ENCODE data around the gene PFDN4.

PFDN4 gene, protein sequence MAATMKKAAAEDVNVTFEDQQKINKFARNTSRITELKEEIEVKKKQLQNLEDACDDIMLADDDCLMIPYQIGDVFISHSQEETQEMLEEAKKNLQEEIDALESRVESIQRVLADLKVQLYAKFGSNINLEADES

DNA sequence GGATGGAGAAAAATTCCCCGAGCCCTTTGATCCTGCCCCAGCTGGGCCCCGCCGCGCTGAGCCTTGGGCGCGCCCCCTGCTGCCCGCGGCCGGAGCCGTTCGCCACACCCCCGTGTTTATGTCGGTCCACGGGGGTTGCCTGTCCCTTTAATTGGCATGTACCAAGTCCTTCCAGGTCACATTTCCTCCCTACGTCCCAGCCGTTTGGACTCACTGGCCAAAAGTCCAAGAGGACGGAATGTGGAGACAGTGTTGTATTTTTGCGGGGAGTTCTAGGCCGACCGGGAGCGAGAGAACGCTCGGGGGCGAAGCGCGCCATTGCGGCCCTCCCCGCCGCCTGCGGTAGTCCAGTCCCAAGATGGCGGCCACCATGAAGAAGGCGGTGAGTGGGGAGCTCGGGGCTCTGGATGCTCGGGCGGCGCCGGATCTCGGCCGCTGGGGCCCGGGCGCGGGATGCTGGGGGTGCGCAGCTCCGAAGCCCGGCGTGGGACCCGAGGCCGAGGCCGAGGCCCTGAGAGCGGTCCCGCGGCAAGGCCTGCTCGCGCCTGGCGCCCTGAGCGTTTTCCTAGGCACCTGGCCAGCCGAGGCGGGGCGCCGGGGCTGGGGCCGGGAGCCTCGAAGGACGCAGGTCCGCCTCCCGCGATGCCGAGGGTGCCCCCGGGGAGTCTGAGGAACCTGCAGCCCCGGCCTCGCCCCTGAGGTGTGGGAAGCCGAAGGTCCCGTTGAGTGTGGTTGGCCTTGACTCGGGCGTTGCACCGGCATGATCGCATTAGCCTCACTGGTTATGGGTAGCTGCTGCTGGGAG, at the start of gene PFDN4:
TSS of gene PFDN4 (plus strand) at position 345 of the 805 bp plus-strand sequence. CDS start at position 359, 14 bp downstream.
- peak; percentile 76 for DNase-seq

DNA sequence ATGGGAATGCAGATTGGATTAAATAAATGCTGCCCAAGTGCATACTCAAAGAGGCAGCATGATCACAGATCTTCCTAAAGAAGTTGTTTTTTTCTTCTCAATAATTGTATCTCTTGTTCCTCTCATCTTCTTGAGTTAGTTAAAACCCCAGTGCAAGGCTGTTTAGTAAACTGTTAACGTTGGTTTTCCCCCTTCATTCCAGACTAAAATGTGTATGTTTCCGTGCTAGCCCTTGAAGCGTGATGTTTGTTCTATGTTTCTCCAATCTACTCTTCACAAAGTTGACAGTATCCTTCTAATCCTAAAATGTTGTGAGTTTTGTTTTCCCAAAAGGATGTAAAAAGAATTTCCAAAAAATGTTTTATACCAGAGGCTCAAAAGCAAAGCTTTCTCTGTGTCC, 49.7 kb upstream of the PFDN4 start:
- no peak for DNase-seq

DNA sequence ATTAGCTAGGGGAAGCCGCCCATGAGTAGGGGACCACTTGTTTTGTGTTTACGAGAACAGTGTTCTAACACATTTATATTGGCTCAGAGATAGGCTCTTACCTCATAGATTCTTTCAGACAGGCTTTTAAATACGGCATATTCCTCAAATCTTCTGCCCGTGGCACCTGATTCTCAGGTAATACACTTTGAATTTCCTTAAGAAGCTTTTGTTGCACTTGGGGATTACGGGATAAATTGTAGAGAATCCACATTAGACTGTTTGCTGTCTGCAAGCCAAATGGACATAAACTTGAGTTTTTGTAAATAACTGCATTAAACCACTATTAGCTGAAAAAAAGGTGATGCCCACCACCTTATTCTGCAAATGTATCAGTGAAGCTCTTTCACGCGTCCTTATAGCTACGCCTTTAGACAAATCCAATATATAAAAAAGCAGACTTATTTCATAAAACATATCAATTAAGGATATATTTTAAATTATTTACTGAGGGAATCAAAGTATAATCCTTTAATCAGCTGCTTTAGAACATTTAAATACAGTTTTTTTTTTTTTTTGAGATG, 49.0 kb upstream of the PFDN4 start:
- DNase-seq, result no peak

DNA sequence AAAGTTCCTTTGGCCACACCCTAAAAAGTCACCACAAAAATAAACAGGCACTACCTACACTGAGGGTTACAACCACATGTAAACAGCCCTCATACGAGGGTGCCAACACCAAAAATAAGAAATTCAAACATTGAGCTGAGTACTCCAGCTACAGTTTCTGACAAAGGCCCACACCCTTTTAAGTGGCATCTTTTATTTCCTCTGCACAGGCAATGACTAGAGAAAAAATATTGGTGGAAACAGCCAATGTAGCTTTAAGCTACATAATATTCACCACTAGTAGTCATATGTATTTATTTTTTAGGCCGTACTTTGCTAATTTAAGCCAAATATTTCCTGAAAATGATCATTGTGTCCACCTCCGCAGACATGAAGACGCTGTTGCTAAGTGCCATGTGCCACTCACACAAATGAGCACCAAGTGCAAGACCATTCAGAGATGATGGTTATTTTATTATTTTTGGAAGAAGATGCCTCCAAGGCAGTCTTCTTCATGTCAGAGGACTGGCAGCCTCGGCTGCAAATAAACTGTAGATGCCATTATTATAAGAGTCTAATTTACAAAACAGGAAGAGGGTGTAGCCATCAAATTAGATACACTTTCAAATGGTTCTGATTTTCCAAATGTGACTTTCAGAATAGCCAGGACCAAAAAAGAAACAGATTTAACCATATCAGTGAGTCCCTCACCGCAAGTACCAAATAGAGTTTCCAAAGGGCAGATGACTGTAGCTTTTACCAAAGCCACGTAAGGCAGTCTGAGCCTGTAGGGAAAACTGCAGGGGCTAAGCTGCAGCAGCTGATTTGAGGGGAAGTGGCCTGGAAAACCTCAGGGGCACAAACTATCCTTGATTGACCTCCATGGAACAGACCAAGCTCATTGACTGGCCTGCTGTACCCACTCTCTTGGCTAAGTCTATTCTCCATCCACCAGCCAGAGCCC, 47.6 kb upstream of the PFDN4 start:
- DNase-seq, result no peak

DNA sequence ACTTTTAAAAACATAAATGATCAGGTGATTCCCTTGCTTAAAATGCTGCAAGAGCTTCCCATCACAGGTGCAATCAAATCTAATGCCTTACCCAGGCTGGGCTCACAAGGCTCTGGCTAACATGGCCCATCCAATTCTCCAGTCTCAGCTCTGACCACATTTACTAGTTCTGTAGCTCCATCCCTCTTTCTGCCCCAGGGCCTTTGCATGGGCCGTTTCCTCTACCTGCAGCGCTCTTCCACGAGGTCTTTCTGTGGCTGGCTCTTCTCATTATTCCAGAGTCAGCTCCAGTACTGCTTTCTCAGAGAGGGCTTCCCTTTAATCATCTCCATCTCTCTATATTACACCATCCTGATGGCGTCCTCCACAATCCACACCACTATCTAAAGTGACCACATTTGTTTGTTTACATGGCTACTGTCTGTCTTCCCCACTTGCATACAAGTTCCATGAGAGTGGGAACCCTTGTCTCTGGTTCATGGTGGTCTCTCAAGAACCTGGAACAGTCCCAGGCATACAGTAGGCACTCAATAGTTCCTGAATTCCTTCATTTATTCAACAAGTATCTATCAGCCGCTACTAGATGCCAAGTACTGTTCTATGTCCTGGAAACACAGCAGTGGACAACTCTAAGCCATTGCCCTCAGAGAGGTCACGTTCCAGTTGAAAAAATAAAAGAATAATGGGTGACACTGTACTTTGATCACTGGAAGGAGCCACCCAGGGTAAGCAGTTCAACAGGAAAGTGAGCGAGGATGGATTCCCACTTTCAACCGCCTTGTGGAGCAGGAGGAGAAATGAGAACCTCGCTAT, 46.7 kb upstream of the PFDN4 start:
- no peak for DNase-seq

DNA sequence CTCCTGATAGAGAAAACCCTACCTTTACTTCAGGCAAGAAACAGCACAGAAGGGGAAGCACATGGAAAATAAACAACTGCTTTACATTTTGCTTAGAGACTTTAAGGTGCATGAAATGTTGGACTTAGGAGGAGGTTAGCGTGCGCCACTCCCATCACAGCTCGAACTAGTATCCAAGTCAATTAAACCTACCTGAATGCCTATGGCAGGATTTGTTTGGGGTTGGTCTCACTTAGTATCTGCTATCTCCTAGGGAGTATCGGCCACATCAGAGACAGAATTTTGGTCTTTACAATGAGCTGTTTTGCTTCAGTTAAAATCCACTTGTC, 46.1 kb upstream of the PFDN4 start:
- DNase-seq, result no peak

DNA sequence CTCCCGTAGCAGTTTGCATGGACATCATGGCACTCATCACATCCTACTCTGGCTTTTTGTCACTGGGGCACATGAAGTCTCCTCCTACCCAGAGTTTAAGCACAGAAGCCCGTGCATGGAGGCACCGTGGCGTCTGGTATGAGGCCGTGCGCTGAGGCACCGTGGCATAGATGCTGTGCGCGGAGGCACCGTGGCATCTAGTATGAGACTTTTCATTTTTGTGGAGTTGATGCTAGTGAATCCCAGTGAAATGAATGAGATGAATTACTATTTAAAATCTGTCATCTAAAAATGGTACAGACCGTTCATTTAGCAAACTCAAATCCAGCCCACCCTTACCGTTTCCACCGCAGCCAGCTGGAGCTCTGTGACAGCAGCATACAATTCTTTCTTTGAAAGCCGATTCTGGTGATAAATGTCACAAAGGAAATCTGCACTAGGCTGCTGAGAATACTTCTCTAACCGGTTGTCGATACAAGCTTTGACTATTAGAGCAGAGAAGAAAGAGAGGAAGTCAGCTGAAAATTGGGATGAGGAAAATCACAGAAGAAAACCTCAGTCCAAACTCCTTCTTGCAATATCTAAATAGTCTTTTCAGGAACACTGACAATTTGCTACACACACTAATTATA, 45.4 kb upstream of the PFDN4 start:
- DNase-seq, result no peak

DNA sequence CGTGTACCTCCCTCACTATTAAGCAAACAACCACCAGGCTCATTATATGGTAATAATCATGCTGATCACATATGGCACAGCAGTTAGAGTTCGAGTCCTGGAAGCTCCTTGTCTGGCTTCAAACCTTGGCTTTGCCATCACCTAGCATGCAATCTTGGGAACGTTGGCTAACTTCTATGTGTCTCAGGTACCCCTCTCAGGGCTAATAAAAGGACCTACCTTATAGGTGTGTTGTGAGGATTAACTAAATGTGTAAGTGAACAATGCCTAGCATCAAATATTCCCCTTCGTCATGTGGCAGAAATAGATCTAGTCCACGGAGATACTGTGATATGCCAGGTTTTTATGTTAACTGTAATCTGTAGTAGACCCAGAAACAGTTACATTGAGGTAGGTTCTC, 44.5 kb upstream of the PFDN4 start:
- DNase-seq, result no peak

DNA sequence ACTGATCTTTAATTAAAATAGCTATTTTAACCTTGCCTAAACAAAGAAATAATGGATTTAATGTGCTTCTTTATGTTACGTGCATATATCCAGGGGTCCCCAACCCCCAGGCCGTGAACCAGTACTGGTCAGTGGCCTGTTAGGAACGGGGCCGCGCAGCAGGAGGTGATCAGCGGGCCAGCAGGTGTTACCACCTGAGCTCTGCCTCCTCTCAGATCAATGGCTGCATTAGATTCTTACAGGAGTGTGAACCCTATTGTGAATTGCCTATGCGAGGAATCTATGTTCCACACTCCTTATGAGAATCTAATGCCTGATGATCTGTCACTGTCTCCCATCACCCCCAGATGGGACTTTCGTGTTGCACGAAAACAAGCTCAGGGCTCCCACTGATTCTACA, 42.9 kb upstream of the PFDN4 start:
- no peak for DNase-seq

DNA sequence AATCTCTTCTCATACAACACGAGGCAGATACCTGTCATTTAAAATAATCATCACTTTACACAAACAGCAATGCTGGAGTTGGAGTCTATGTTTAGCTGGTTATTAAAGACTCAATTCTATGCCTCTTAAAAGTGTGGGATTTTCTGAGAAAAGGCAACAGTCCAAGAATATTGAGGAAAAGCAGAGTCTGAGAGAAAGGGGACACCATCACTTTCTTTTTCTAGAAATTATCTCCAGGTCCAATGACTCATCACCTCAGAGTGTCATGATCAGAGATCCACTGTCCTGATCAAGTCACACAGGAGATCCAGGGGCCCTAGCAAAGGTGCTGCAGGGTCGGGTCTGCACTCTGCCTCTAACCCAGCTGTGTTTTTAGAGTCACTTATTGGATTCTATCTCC, 42.1 kb upstream of the PFDN4 start:
- DNase-seq, result no peak

DNA sequence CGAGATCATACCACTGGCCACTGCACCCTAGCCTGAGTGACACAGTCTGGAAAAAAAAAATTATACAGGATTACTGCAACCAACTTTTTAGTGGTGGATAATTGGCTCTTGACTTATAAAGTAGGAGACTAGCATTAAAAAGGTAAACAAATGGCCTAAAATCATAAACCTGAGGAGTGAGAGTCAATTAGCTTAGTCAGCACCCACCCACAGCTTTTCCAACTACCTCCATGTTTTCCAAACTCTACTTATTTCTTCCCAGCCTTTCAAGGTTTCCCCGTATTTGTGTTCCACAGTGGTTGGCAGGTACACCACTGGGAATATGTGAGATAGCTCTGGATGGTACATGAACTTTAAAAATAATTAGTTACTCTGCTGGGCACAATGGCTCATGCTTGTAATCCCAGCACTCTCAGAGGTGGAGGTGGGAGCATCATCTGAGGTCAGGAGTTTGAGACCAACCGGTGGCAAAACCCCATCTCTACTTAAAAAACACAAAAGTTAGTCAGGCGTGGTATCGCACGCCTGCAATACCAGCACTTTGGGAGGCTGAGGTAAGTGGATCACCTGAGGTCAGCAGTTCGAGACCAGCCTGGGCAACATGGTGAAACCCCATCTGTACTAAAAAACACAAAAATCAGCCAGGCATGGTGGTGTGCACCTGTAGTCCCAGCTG, 40.8 kb upstream of the PFDN4 start:
- no peak for DNase-seq

DNA sequence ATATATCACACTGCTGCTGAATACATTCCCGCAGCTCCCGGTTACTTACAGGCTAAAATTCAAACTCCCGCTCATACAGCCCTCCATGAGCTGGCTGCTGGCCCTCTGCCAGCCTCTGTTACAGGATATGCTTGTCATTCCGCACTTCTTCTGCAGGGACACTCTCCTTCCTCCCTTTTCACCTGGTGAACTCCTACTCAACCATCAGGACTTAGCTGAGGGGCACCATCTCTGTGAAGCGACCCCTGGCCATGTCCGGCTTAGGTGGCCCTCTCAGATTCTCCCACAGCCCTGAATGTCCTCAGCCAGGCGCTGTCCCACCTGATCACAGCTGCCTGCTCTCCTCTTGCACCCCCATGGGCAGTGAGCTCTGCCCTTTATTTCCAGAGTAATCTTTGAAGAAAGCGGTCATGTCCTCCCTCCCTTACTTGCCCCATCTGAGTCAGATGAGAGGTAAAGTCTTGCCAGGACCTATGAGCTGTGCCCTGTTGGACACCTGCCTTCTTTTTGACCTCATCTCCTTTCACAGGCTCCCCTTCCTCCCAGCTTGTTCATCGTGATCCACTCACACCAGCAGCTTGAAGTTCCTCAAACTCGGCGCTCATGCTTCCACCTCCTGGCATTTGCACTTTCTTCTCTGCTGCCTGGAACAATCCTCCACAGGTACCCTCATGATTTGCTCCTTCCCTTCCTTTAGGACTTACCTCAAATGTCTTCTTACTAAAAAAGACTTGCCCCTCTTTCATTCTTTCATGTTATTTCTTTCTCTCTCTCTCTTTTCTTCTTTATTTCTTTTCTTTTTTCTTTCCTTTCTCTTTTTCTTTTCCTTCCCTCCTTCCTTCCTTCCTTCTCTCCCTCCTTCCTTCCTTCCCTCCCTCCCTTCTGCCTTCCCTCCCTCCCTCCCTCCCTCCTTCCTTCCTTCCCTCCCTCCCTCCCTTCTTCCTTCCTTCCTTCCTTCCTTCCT, 39.7 kb upstream of the PFDN4 start:
- DNase-seq, result no peak

DNA sequence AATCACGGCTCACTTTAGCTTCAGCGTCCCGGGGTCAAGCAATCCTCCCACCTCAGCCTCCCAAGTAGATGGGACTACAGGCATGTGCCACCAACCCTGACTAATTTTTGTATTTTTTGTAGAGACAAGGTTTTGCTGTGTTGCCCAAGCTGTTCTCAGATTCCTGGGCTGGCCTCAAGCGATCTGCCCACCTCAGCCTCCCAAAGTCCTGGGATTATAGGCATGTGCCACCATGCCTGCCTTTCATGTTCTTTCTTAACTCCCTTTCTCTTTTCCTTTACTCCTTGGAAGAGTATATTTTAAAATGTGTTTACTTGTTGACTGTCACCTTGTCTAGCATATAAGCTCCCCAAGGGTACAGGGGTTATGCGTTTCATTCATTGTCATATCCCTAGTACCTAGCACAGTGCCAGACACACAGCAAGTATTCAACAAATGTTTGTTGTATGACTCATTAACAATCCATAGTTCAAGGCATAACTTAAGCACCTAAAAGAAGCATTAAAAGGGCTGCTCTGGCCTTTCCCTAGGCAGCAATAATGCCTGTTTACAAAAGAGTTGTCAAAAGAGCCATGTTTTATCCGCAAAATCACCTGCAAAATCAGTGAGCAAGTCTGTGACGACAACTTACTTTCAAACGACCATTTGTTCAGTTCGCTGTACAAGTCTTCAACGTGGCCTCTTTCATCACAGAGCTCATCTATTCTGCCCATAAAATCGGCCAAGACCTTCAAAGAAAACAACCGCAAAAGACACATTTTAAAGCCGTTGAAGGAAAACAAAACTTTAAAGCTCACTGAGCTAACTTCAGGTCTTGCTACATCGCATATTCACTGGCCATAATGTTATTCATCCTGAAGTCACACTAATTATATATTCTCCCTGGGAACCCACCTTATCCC, 38.7 kb upstream of the PFDN4 start:
- no peak for DNase-seq

DNA sequence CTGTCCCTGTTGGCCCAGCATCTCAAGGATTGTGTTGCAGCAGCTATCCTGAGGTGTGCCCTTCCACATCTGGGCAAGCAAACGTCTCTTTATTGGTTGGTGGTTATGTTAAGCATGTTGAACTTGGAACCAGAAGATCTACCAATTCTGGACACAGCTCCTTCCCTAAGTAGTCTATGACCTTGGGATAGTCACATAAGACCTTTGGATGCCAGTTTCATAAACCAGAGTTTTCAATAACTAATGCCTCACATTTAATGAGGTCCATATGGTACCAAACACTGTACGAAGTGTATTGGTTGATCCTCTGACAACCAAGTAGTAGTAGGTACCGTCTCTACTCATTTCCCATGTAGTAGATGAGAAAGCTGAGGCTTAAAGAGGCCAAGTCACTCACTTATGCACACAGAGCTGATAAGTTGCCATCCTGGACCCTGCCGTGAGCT, 37.8 kb upstream of the PFDN4 start:
- DNase-seq, result no peak

DNA sequence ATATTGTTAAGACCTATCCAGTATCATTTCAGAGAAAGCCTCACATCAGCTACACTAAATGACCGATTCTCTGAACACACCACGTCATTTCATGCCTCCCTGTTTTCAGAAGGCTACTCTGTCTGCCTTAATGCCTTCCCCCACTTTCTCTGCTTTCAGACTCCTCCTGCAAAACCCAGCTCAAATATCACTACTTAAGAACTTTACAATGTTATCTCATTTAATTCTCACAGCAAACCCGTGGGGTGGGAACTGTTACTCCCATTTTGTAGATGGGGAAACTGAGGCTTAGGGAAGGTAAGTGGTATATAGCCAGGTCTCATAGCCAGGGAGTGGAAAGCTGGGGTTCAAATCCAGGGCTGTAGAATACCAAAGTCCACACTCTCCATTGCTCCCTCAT, 36.9 kb upstream of the PFDN4 start:
- DNase-seq, result no peak

DNA sequence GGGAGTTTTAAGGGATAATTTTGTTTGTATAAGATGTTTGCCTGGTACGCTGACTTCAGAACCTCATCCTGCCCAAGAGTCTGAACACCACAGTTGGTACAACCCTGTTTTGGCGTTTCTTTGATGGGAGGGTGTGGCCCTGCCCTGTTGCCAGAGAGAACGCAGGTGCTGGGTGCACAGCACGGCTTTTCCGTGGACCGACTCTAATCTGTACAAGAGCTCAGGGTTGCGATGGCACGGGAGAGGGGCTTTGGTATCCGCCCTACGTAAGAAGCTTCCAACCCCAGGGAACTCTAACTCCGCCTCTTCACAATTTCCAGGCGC, 35.4 kb upstream of the PFDN4 start:
- DNase-seq, result no peak

DNA sequence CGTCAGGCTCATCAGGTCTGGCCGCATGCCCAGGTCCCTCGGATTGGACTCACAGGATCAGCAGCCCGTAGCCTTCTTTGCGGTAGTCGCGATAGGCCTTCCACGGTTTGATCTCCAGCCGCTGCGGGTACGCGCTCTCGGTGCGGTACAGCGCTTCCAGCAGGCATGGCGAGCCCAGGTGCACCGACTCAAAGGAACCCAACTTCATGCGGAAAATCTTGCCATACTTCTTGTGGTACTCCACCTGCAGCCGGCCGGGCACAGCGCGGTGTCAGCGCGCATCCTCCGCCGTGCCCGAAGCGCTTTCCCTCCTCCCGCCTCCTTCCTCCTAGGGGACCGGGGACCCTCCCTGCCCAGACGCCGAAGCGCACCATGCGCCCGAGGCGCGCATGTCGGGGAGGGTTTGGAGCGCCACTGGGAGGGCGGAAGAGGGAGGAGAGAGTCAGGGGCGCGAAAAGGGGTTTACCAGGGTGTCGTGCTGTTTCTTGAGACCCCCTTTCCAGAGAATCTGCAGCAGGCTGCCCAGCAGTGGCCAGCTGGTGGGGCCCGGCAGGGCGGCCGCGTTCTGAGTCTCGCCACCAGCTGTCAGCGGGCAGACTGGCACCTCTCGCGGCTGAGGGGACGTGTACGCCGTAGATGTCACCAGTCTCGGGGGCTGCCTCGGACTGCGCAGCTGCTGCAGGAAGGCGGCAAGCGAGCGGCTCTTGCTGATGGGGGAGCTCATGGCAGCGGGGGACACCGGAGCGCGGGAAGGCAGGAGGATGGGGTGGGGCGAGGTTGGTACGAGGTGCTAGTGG, 34.8 kb upstream of the PFDN4 start:
- no peak for DNase-seq

Measured in activated CD8-positive, alpha-beta memory T cell treated with anti-CD3 and anti-CD28 coated beads, Interleukin-2, amount 50 U/mL, for 4 hours (primary cell).